Ascending aorta (tissue), 2 donors: Measurements from ENCODE around the gene P2RY12. TPM values are rescaled to one million over a fixed set of nuclear protein-coding genes. Genes with fewer than 3 reads are reported as not detected.
A peak's percentile ranks its signal among the peaks of the same experiment; 100 is the strongest.

Experiments used
- DNase-seq, 2 donors: peaks; one replicate each; pipeline ENCODE4 v3.0.0-alpha.2; 2019; ENCODE audit warnings: low spot score in 2 of 2
- H3K27ac ChIP-seq, 2 donors: fragments of 200-600 bp; sonication (generic); one replicate each; pipeline ENCODE4 v1.5.1; 2016 to 2017; ENCODE audit warnings: mild to moderate bottlenecking in 1 of 2
- H3K27me3 ChIP-seq: fragments of 200-600 bp; sonication (generic); one replicate; pipeline ENCODE4 v1.5.1; 2017
- H3K36me3 ChIP-seq, 2 donors: fragments of 200-600 bp; sonication (generic); one replicate each; pipeline ENCODE4 v1.5.1; 2016
- H3K4me1 ChIP-seq, 2 donors: fragments of 200-600 bp; sonication (generic); one replicate each; pipeline ENCODE4 v1.5.1; 2016 to 2017; ENCODE audit warnings: mild to moderate bottlenecking in 1 of 2
- H3K4me3 ChIP-seq, 2 donors: fragments of 200-600 bp; sonication (generic); one replicate each; pipeline ENCODE4 v1.5.1; 2016 to 2017; ENCODE audit warnings: mild to moderate bottlenecking in 1 of 2
- H3K9me3 ChIP-seq, 2 donors: fragments of 200-600 bp; sonication (generic); one replicate each; pipeline ENCODE4 v1.5.1; 2016
- CTCF ChIP-seq, 3 experiments: fragments of 200-600 bp in 2 of 3; fragments of 450-650 bp in 1 of 3; sonication (generic) in 2 of 3; IDR thresholded peaks; one replicate each; pipeline ENCODE4 v1.5.1; 2016 to 2019; ENCODE audit warnings: antibody characterized with exemption in 3 of 3, mild to moderate bottlenecking in 1 of 3, moderate library complexity in 1 of 3
- intact Hi-C: fragments of 100-400 bp; cut with DNase I; formaldehyde crosslinking; loops from one replicate; pipeline ENCODE4 v1.15.1; 2023
- total RNA-seq: library from RNA; depleted of rRNA; stranded (reverse); fragments of >200 nt; gene quantifications from one replicate; pipeline ENCODE4 v1.1.0, GENCODE V29; 2016

P2RY12 gene
- total RNA-seq, 1 donor from 2014 or later: not detected

DNA sequence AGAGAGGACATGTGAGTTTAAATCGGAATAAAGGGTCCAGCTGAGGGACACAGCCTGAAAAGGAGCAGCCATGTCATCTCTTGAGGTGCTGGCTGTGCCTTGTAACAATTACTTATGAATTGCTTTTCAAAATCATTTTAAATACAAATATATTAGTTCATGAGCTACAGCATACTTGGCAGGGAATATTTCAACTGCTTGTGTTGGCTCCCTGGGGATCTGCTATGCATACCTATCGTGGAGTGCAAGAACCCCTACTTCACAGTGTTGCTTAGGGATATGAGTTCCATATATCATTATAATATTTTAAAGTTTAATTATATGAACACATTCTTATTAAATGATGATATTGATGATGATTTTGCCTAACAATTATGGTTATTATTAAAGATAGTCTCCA lies 87.1 kb downstream of the P2RY12 start:
- no peak for DNase-seq
- TF ChIP-seq CTCF (IDR thresholded peaks at IDR 0.05): no peak
- no peak overlapping the region for H3K27ac ChIP-seq
- no peaks in the 10 kb centered on the region for H3K27me3 ChIP-seq
- no peak overlapping the region for H3K4me3 ChIP-seq
- H3K36me3 ChIP-seq: no peaks in the 10 kb centered on the region
- no peaks in the 10 kb centered on the region for H3K9me3 ChIP-seq
- intact Hi-C loops: no loop called here
- no peaks in the 10 kb centered on the region for H3K4me1 ChIP-seq

DNA sequence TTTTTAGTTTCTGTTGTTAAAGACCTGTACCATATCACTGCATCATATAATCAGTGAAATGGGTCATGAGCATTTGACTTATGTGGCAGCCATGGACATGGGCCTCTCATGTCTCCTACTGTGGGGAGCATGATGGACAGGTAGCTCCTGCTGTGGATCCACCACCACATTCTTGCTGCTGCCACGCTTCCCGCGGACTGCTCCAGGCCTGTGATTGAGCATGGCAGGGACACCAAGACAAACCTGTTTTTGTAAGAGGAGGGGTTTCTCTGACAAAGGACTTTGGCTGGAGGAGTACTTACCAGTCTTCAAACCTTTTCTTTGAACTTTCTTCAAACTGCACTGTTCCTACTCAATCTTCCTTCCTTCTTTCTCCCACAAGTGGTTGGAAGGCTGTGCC lies 88.3 kb downstream of the P2RY12 start:
- intact Hi-C loops: no loop called here
- no peak for TF ChIP-seq CTCF (IDR thresholded peaks at IDR 0.05)
- H3K4me3 ChIP-seq: no peak overlapping the region
- no peaks in the 10 kb centered on the region for H3K36me3 ChIP-seq
- no peaks in the 10 kb centered on the region for H3K4me1 ChIP-seq
- no peaks in the 10 kb centered on the region for H3K9me3 ChIP-seq
- H3K27ac ChIP-seq: no peak overlapping the region
- H3K27me3 ChIP-seq: no peaks in the 10 kb centered on the region
- no peak for DNase-seq

DNA sequence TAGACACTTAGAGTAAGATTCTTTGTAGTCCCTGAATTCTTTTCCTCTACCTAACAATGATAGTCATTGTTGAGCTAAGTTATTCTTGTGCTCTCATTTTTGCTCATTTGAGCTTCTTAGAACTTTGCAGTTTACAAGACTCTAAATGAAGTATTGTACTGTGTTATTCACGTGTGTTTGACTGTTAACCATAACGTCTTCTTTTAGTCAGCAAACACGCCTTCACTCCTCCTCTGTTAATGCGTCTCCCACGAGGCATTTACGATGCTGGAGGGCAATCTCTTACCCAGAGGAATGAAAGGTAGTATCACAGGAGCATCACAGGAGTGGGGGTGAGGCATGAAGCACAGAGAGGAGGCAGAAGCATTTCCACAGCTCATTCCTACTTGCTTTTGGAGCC lies 91.4 kb downstream of the P2RY12 start:
- Histone ChIP-seq H3K9me3 (no peaks in the 10 kb centered on the region), H3K36me3 (no peaks in the 10 kb centered on the region), H3K27ac (no peak overlapping the region), H3K27me3 (no peaks in the 10 kb centered on the region), H3K4me1 (no peaks in the 10 kb centered on the region), H3K4me3 (no peak overlapping the region)
- TF ChIP-seq CTCF (IDR thresholded peaks at IDR 0.05): no peak
- intact Hi-C loops: loop anchor here (5.0 kb wide), 1 partner anchor 544 kb away; no protein-coding TSS in a partner anchor
- DNase-seq: no peak

DNA sequence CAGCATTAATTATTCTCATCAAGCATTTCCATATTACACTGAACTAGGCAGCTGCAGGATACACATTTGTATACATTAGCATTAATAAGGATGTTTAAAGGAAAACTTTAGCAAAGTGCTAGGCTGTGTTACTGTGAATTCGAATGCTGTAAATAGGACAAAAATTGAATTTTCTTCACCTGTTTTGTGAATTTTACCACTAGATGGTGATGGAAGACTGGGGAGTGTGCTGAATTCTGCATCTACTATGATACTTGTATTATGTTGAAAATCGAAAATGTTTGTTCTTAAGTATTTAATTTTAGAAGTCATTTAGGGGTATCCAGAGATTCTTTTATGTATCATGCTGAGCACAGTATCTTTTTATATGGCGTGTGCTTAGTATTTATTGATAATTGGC lies 93.9 kb downstream of the P2RY12 start:
- no peaks in the 10 kb centered on the region for H3K36me3 ChIP-seq
- no peak overlapping the region for H3K4me3 ChIP-seq
- no peak overlapping the region for H3K27ac ChIP-seq
- no peaks in the 10 kb centered on the region for H3K27me3 ChIP-seq
- no peak for DNase-seq
- TF ChIP-seq CTCF (IDR thresholded peaks at IDR 0.05): peak; percentile 16 to 50 (median 28)
- H3K4me1 ChIP-seq: no peaks in the 10 kb centered on the region
- intact Hi-C loops: loop anchor here (5.0 kb wide), 1 partner anchor 547 kb away; no protein-coding TSS in a partner anchor
- no peaks in the 10 kb centered on the region for H3K9me3 ChIP-seq

- Histone ChIP-seq H3K27me3 (no peaks in the 10 kb centered on the region), H3K4me3 (no peak overlapping the region), H3K4me1 (no peaks in the 10 kb centered on the region), H3K27ac (no peak overlapping the region), H3K36me3 (no peaks in the 10 kb centered on the region), H3K9me3 (no peaks in the 10 kb centered on the region)
- TF ChIP-seq CTCF (IDR thresholded peaks at IDR 0.05): no peak
- intact Hi-C loops: no loop called here
- DNase-seq: no peak
Observed at GRCh38 chr3:151289445-151289844, 95.1 kb downstream of the P2RY12 start.

Other genes starting within 250 kb of the P2RY12 start
- 3.2 TPM for gene GPR171, start 181.5 kb downstream of the P2RY12 start, total RNA-seq
- gene P2RY14, start 106.2 kb downstream of the P2RY12 start, total RNA-seq: 2.7 TPM
- gene GPR87, start 67.9 kb downstream of the P2RY12 start, total RNA-seq: not detected
- 0.75 TPM for gene P2RY13, start 55.2 kb downstream of the P2RY12 start, total RNA-seq
- gene IGSF10, start 76.3 kb upstream of the P2RY12 start, total RNA-seq: 1.7 TPM